Measurements from ENCODE around the gene NRXN3.

GRCh38 chr14:79421811-79422210, 1251.6 kb downstream of the NRXN3 start:
- TF ChIP-seq CTCF (IDR thresholded peaks at IDR 0.05): no peak
- no peak for TF ChIP-seq EZH2phosphoT487 (IDR thresholded peaks at IDR 0.05; ENCODE audit: borderline replicate concordance, low read depth)
- TF ChIP-seq USF2 (IDR thresholded peaks at IDR 0.05; ENCODE audit: borderline replicate concordance, low read depth, low read length): no peak
- no peak for TF ChIP-seq REST (IDR thresholded peaks at IDR 0.05; ENCODE audit: low read depth, low read length)
- TF ChIP-seq RFX5 (IDR thresholded peaks at IDR 0.05; ENCODE audit: low read length): no peak
- TF ChIP-seq POLR2AphosphoS5 (IDR thresholded peaks at IDR 0.05; ENCODE audit: low read depth, low read length): no peak
- TF ChIP-seq RAD21 (IDR thresholded peaks at IDR 0.05; ENCODE audit: low read length): no peak
- no peak for TF ChIP-seq SMC3 (IDR thresholded peaks at IDR 0.05; ENCODE audit: low read depth, low read length)
- TF ChIP-seq CHD2 (IDR thresholded peaks at IDR 0.05; ENCODE audit: low read length, partially characterized antibody): no peak
- no peak for TF ChIP-seq MAX (IDR thresholded peaks at IDR 0.05; ENCODE audit: low read depth)
- no peak for TF ChIP-seq JUND (IDR thresholded peaks at IDR 0.05)

All from SK-N-SH (cell line).